Brain microvascular endothelial cell (primary cell): Measurements from ENCODE around the gene TTC7B.

Source experiments
- DNase-seq: peaks from one replicate; pipeline ENCODE4 v3.0.0-alpha.2; 2020
- H3K27ac ChIP-seq: fragments of 250-450 bp; sonication (Bioruptor Pico); 2 replicates; pipeline ENCODE4 v1.5.1; 2020; ENCODE audit warnings: mild to moderate bottlenecking, moderate library complexity
- H3K27me3 ChIP-seq: fragments of 250-450 bp; sonication (Bioruptor Pico); replicated peaks from 2 replicates; pipeline ENCODE4 v1.5.1; 2020; ENCODE audit warnings: mild to moderate bottlenecking
- H3K36me3 ChIP-seq: fragments of 250-450 bp; sonication (Bioruptor Pico); replicated peaks from 2 replicates; pipeline ENCODE4 v1.5.1; 2020; ENCODE audit warnings: mild to moderate bottlenecking
- H3K4me3 ChIP-seq: 2 replicates; pipeline ENCODE4 v1.5.1; 2011; ENCODE audit warnings: low read depth, mild to moderate bottlenecking, control low read depth, low read length, moderate library complexity
- in situ Hi-C: cut with HindIII; loops from 2 replicates; pipeline ENCODE4 v1.10.0; 2017; ENCODE audit warnings: low sequenced_read_pairs, low pct_ligation_motif_present
- TF ChIP-seq, protein P1 (sequence below): IDR thresholded peaks from 2 replicates; pipeline ENCODE4 v1.5.1; 2011; ENCODE audit warnings: low read depth, mild to moderate bottlenecking, moderate library complexity, low read length, control low read depth, inconsistent platforms; ENCODE audit errors: missing control alignments

Gene TTC7B

GRCh38 chr14:90551733-90552464, 264.3 kb downstream of the TTC7B start:
- in situ Hi-C loops = no loop called here

DNA sequence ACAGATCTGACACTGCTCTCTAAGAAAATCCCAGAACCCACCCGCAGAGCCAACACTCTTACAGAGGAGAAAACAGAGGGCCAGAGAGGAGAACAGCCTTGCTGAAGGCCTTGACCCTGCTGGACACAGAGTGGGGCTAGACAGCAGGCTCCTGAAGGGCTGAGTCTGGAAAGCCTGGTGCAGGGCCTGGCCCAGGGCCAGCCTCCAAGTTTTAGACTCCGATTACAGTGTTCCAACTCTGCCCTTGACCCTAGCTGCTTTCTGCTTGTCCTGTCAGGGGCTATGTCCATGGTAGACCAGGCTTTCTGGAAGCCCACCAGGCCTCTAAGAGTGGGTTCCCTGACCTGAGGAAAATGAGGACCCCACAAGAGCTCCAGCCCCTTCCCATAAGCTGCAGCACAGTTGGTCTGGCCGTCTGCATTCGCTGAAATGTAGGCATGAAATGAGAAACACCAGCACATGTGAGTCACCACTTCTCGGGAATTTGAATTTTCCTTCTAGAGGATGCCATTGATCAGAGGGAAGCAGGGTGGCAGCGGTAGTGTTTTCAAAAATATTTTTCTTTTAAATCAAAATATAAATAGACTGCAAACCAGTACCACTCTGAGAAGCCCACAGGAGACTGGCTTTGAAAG, 265.0 kb downstream of the TTC7B start:
- Histone ChIP-seq H3K27ac (no peak overlapping the region), H3K4me3 (no peak overlapping the region), H3K36me3 (no peaks in the 10 kb centered on the region), H3K27me3 (no peaks in the 10 kb centered on the region)
- peak; percentile 39 for DNase-seq
- TF ChIP-seq, protein P1, sequence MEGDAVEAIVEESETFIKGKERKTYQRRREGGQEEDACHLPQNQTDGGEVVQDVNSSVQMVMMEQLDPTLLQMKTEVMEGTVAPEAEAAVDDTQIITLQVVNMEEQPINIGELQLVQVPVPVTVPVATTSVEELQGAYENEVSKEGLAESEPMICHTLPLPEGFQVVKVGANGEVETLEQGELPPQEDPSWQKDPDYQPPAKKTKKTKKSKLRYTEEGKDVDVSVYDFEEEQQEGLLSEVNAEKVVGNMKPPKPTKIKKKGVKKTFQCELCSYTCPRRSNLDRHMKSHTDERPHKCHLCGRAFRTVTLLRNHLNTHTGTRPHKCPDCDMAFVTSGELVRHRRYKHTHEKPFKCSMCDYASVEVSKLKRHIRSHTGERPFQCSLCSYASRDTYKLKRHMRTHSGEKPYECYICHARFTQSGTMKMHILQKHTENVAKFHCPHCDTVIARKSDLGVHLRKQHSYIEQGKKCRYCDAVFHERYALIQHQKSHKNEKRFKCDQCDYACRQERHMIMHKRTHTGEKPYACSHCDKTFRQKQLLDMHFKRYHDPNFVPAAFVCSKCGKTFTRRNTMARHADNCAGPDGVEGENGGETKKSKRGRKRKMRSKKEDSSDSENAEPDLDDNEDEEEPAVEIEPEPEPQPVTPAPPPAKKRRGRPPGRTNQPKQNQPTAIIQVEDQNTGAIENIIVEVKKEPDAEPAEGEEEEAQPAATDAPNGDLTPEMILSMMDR = no peak
- in situ Hi-C loops = no loop called here

More at GRCh38 chr14:90551733-90552464, 264.3 kb downstream of the TTC7B start:
- TF ChIP-seq, protein P1 = no peak
- no peaks in the 10 kb centered on the region for H3K36me3 ChIP-seq
- H3K4me3 ChIP-seq = no peak overlapping the region
- no peaks in the 10 kb centered on the region for H3K27me3 ChIP-seq
- no peak for DNase-seq
- H3K27ac ChIP-seq = no peak overlapping the region

DNA sequence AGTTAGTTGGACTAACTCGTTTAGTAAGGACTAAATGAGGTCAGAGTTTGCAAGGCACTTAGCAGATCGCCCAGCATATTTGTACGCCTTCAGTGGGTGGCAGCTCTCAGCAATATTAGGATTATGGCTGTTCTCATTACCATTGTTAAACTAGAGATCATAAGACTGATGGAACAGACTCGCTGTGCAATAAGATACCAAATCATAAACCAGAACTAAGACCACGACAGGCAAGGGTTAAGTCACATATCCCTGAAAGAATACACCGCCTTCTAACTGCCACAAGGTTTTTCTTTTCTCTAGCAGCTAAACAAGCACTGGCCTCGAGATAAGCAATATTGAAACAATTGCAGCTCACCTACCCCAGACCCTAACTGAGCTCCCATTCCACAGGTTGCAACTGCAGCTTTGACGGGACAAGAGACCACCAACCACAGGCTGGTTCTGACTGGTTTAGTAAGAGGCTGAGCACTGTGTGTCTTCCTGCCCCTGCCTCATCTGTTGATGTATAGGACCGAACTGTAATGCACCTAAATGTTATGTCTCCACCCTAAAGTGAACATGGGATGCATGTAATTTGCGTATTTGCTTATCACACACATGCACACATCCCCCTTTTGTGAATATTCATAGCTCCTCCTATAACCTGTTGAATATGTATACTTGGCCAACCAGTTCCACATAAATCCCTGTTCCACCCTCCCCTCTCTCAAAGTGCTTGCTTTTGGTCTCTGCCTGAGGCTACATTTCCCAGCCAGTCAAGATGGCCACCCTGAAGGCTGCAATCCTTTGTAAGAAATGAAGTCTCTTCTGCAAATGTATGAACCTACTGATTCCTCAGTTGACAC, 266.2 kb downstream of the TTC7B start:
- DNase-seq = no peak
- TF ChIP-seq, protein P1 = no peak
- Histone ChIP-seq H3K27ac (no peak overlapping the region), H3K4me3 (no peak overlapping the region), H3K27me3 (no peaks in the 10 kb centered on the region), H3K36me3 (no peaks in the 10 kb centered on the region)
- in situ Hi-C loops = no loop called here

GRCh38 chr14:90548455-90548854, 267.8 kb downstream of the TTC7B start:
- Histone ChIP-seq H3K36me3 (no peaks in the 10 kb centered on the region), H3K4me3 (no peak overlapping the region), H3K27ac (no peak overlapping the region), H3K27me3 (no peaks in the 10 kb centered on the region)
- DNase-seq = no peak
- in situ Hi-C loops = no loop called here
- TF ChIP-seq, protein P1 = no peak

DNA sequence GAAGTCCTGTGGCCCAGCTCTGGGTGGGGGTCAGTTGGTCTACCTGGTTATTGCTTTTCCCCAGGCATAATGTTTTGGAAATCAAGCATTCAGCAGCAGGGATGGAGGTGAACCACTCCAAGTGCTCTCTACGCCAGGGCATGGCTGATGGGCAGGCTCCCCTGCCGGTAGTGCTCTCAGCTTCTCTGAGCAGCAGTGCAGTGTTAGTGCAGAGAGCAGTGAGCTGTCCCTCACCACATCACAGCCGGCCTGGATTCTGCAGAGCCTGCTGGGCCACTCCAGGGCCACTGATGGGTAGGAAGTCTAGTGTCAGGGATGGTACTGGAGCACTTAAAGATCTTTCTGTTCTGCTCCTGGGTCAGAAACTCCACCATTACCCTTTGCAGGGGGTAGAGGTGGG, 268.3 kb downstream of the TTC7B start:
- H3K27me3 ChIP-seq = no peaks in the 10 kb centered on the region
- TF ChIP-seq, protein P1 = no peak
- H3K36me3 ChIP-seq = no peaks in the 10 kb centered on the region
- in situ Hi-C loops = no loop called here
- H3K27ac ChIP-seq = no peak overlapping the region
- H3K4me3 ChIP-seq = no peak overlapping the region
- DNase-seq = no peak
